Liver (tissue), 9 donors: Measurements from ENCODE around the gene OFD1. TPM values are rescaled to one million over a fixed set of nuclear protein-coding genes. Genes with fewer than 3 reads are reported as not detected.

ENCODE experiments used
- DNase-seq: peaks from one replicate; pipeline ENCODE4 v3.0.0-alpha.2; 2017; ENCODE audit warnings: low spot score
- H3K27ac ChIP-seq, 2 donors: one replicate each; pipeline ENCODE4 v1.7.0; 2013; ENCODE audit warnings: inconsistent platforms in 2 of 2, low read length in 2 of 2, control low read depth in 1 of 2, low read depth in 1 of 2, mild to moderate bottlenecking in 1 of 2
- H3K27me3 ChIP-seq, 4 donors: one replicate each; pipeline versions ENCODE4 v1.6.1 to v1.7.0; 2013; ENCODE audit warnings: low read length in 3 of 4, inconsistent platforms in 1 of 4, mild to moderate bottlenecking in 1 of 4, moderate library complexity in 1 of 4; ENCODE audit not compliant: control insufficient read depth in 4 of 4, insufficient read depth in 4 of 4
- H3K36me3 ChIP-seq, 4 donors: one replicate each; pipeline versions ENCODE4 v1.6.1 to v1.7.0; 2013; ENCODE audit warnings: low read length in 3 of 4, mild to moderate bottlenecking in 3 of 4, low read depth in 1 of 4, moderate library complexity in 1 of 4; ENCODE audit not compliant: control insufficient read depth in 4 of 4, insufficient read depth in 3 of 4
- H3K4me1 ChIP-seq, 4 donors: one replicate each; pipeline versions ENCODE4 v1.6.1 to v1.7.0; 2013; ENCODE audit warnings: low read length in 3 of 4, mild to moderate bottlenecking in 3 of 4, moderate library complexity in 1 of 4; ENCODE audit not compliant: control insufficient read depth in 4 of 4, insufficient read depth in 4 of 4
- H3K4me3 ChIP-seq, 3 donors: one replicate each; pipeline versions ENCODE4 v1.6.1 to v1.7.0; 2013; ENCODE audit warnings: low read length in 3 of 3, control low read depth in 1 of 3, low read depth in 1 of 3, mild to moderate bottlenecking in 1 of 3
- H3K9ac ChIP-seq, 2 donors: one replicate each; pipeline ENCODE4 v1.7.0; 2013; ENCODE audit warnings: low read length in 2 of 2, mild to moderate bottlenecking in 2 of 2, moderate library complexity in 2 of 2, control low read depth in 1 of 2, low read depth in 1 of 2
- H3K9me3 ChIP-seq, 4 donors: one replicate each; pipeline versions ENCODE4 v1.6.1 to v1.7.0; 2013; ENCODE audit warnings: low read length in 3 of 4; ENCODE audit not compliant: control insufficient read depth in 4 of 4
- ATF3 ChIP-seq: IDR thresholded peaks from 2 replicates; pipeline ENCODE4 v1.6.1; 2016; ENCODE audit warnings: antibody characterized with exemption
- CTCF ChIP-seq: fragments of 150-350 bp; IDR thresholded peaks from 2 replicates; pipeline ENCODE4 v1.5.1; 2017; ENCODE audit warnings: improper control_type of control experiment, low read depth, low read length; ENCODE audit not compliant: missing input control
- EGR1 ChIP-seq, 2 donors: IDR thresholded peaks; 2 replicates each; pipeline ENCODE4 v1.6.1; 2016 to 2018; ENCODE audit warnings: antibody characterized with exemption in 2 of 2, low read depth in 2 of 2
- FOXA1 ChIP-seq: IDR thresholded peaks from 2 replicates; pipeline ENCODE4 v1.6.1; 2016; ENCODE audit warnings: antibody characterized with exemption
- FOXA2 ChIP-seq: IDR thresholded peaks from 2 replicates; pipeline ENCODE4 v1.6.1; 2016; ENCODE audit warnings: antibody characterized with exemption
- GABPA ChIP-seq, 2 donors: IDR thresholded peaks in 1 of 2; conservative IDR thresholded peaks in 1 of 2; 2 replicates each; pipeline ENCODE4 v1.6.1; 2016; ENCODE audit warnings: antibody characterized with exemption in 2 of 2, mild to moderate bottlenecking in 1 of 2, moderate library complexity in 1 of 2
- HNF4A ChIP-seq, 2 donors: conservative IDR thresholded peaks; 2 replicates each; pipeline ENCODE4 v1.6.1; 2016; ENCODE audit warnings: antibody characterized with exemption in 2 of 2, mild to moderate bottlenecking in 2 of 2
- HNF4G ChIP-seq: IDR thresholded peaks from 2 replicates; pipeline ENCODE4 v1.6.1; 2016; ENCODE audit warnings: antibody characterized with exemption
- JUND ChIP-seq, 2 donors: IDR thresholded peaks; 2 replicates each; pipeline ENCODE4 v1.6.1; 2016; ENCODE audit warnings: antibody characterized with exemption in 2 of 2
- NR2F2 ChIP-seq: IDR thresholded peaks from 2 replicates; pipeline ENCODE4 v1.6.1; 2016; ENCODE audit warnings: antibody characterized with exemption
- RAD21 ChIP-seq, 2 donors: IDR thresholded peaks; 2 replicates each; pipeline ENCODE4 v1.6.1; 2016; ENCODE audit warnings: antibody characterized with exemption in 2 of 2, mild to moderate bottlenecking in 2 of 2
- REST ChIP-seq: IDR thresholded peaks from 2 replicates; pipeline ENCODE4 v1.6.1; 2016; ENCODE audit warnings: antibody characterized with exemption, mild to moderate bottlenecking
- RXRA ChIP-seq, 2 donors: IDR thresholded peaks; 2 replicates each; pipeline ENCODE4 v1.6.1; 2017 to 2018; ENCODE audit warnings: antibody characterized with exemption in 2 of 2, mild to moderate bottlenecking in 1 of 2
- SP1 ChIP-seq: IDR thresholded peaks from 2 replicates; pipeline ENCODE4 v1.6.1; 2018; ENCODE audit warnings: antibody characterized with exemption, mild to moderate bottlenecking
- TAF1 ChIP-seq: conservative IDR thresholded peaks from 2 replicates; pipeline ENCODE4 v1.6.1; 2016; ENCODE audit warnings: antibody characterized with exemption, mild to moderate bottlenecking
- YY1 ChIP-seq: IDR thresholded peaks from 2 replicates; pipeline ENCODE4 v1.6.1; 2016; ENCODE audit warnings: antibody characterized with exemption, mild to moderate bottlenecking
- ZBTB33 ChIP-seq: IDR thresholded peaks from 2 replicates; pipeline ENCODE4 v1.6.1; 2016; ENCODE audit warnings: antibody characterized with exemption
- WGBS: extraction: QIAGEN DNeasy Blood & Tissue Kit; methylation state at CpG from one replicate; pipeline ENCODE4 v1.1.7; 2013; 5-methylcytosine and 5-hydroxymethylcytosine counted together
- polyA plus RNA-seq, 2 donors: library from polyadenylated mRNA; stranded (reverse) in 1 of 2; unstranded in 1 of 2; fragments of 200-250 nt in 1 of 2; fragments of >200 nt in 1 of 2; fragmentation: Nextera tagmentation in 1 of 2; extraction: Ambion mirVana in 1 of 2; gene quantifications; one replicate each; pipeline versions ENCODE4 v1.2.1 to v1.2.3, GENCODE V29; 2013 to 2015
- total RNA-seq, 2 donors: library from RNA; depleted of rRNA; stranded (reverse); fragments of >200 nt; gene quantifications; one replicate each; pipeline ENCODE4 v1.2.3, GENCODE V29; 2014
- TF ChIP-seq, protein P1 (sequence below): IDR thresholded peaks from 2 replicates; pipeline ENCODE4 v1.6.1; 2016; ENCODE audit warnings: antibody characterized with exemption
- donor health status: healthy.
- donor health status: healthy.
- donor health status: healthy.
- donor health status: healthy.
- donor health status: healthy.

Gene OFD1
- total and polyA plus RNA-seq, 4 donors: 2.9 to 15.7 (median 9.6) TPM

GRCh38 chrX:13711141-13711540 is 23.4 kb upstream of the OFD1 start:
- no peak overlapping the region for H3K27ac ChIP-seq
- no peak for DNase-seq
- peaks cover 0 to 20% (median 4%) of the 10 kb centered on the region in 4 donors for H3K36me3 ChIP-seq
- no peaks in the 10 kb centered on the region for H3K27me3 ChIP-seq
- no peak for TF ChIP-seq HNF4A (conservative IDR thresholded peaks at IDR 0.05)
- no peak for TF ChIP-seq YY1
- TF ChIP-seq FOXA2: no peak
- no peak for TF ChIP-seq EGR1 (IDR thresholded peaks at IDR 0.05; ENCODE audit: low read depth in 2 of 2)
- TF ChIP-seq HNF4G: no peak
- no peak for TF ChIP-seq FOXA1
- no peak for TF ChIP-seq JUND (IDR thresholded peaks at IDR 0.05)
- TF ChIP-seq ATF3: no peak
- TF ChIP-seq, protein P1, sequence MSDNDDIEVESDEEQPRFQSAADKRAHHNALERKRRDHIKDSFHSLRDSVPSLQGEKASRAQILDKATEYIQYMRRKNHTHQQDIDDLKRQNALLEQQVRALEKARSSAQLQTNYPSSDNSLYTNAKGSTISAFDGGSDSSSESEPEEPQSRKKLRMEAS: no peak
- no peak for TF ChIP-seq NR2F2
- no peak for TF ChIP-seq ZBTB33
- H3K9me3 ChIP-seq: no peaks in the 10 kb centered on the region
- WGBS: 84% methylated on average over 4 of the region's 4 CpGs
- H3K4me1 ChIP-seq: no peaks in the 10 kb centered on the region
- H3K9ac ChIP-seq: no peak overlapping the region
- no peak overlapping the region for H3K4me3 ChIP-seq

DNA sequence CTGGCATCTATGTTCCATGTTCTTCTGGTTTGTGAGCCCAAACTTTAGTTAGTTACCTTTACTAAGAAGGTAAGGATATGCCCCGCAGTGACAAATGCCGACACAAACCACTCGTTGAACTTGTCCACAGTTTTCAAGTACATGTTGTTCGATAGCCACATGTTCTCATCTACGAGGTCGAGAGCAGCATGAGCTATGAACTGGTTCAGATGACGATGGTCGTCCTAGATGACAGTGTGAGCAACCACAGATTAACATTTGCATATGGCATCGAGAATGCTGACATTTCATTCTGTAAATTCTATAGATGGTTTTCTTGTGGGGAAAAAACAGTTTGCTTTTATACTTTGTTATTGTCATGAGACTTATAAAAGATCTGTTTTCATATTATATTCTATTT is 18.1 kb upstream of the OFD1 start:
- H3K36me3 ChIP-seq: peaks cover 0 to 10% (median 7%) of the 10 kb centered on the region in 4 donors
- H3K4me3 ChIP-seq: no peak overlapping the region
- no peaks in the 10 kb centered on the region for H3K27me3 ChIP-seq
- DNase-seq: no peak
- WGBS: 94% methylated on average over 9 of the region's 9 CpGs
- H3K27ac ChIP-seq: no peak overlapping the region
- H3K9me3 ChIP-seq: no peaks in the 10 kb centered on the region
- H3K9ac ChIP-seq: no peak overlapping the region
- H3K4me1 ChIP-seq: no peaks in the 10 kb centered on the region
- TF ChIP-seq FOXA2: no peak
- TF ChIP-seq SP1: no peak
- no peak for TF ChIP-seq ATF3
- no peak for TF ChIP-seq JUND (IDR thresholded peaks at IDR 0.05)
- TF ChIP-seq RAD21 (IDR thresholded peaks at IDR 0.05): no peak
- no peak for TF ChIP-seq ZBTB33
- no peak for TF ChIP-seq TAF1
- no peak for TF ChIP-seq YY1
- no peak for TF ChIP-seq GABPA (IDR thresholded peaks at IDR 0.05 in 1 of 2, conservative IDR thresholded peaks at IDR 0.05 in 1 of 2)
- TF ChIP-seq REST: no peak
- no peak for TF ChIP-seq NR2F2
- TF ChIP-seq EGR1 (IDR thresholded peaks at IDR 0.05; ENCODE audit: low read depth in 2 of 2): no peak
- no peak for TF ChIP-seq HNF4A (conservative IDR thresholded peaks at IDR 0.05)
- no peak for TF ChIP-seq FOXA1
- TF ChIP-seq HNF4G: no peak
- TF ChIP-seq CTCF: no peak
- TF ChIP-seq, protein P1: no peak
- no peak for TF ChIP-seq RXRA (IDR thresholded peaks at IDR 0.05)
